KOPT-K1 (cell line): ENCODE results near the gene MUSK.
"Not testable (repeated sequence)": the region's sequence is repeated elsewhere in the genome, so short reads cannot be mapped to it uniquely, and the experiment has no call there.

Experiments
- H3K27ac ChIP-seq: fragments of 200-600 bp; sonication (generic); 2 replicates; pipeline ENCODE4 v1.5.1; 2016; ENCODE audit warnings: antibody characterized with exemption, mild to moderate bottlenecking, low read depth, low read length; ENCODE audit not compliant: poor library complexity, severe bottlenecking
- H3K36me3 ChIP-seq: fragments of 200-600 bp; sonication (generic); 2 replicates; pipeline ENCODE4 v1.5.1; 2017; ENCODE audit warnings: antibody characterized with exemption, mild to moderate bottlenecking, low read length, moderate library complexity; ENCODE audit not compliant: insufficient read depth
- H3K9me3 ChIP-seq: fragments of 200-600 bp; sonication (generic); 2 replicates; pipeline ENCODE4 v1.5.1; 2017; ENCODE audit warnings: antibody characterized with exemption, low read length, mild to moderate bottlenecking; ENCODE audit not compliant: insufficient read depth, poor library complexity, severe bottlenecking

MUSK gene

GRCh38 chr9:110659891-110660541 is 8.6 kb upstream of the MUSK start:
- Histone ChIP-seq H3K27ac (no peak overlapping the region), H3K36me3 (no peaks in the 10 kb centered on the region)

GRCh38 chr9:110669433-110669832 is 842 bp downstream of the MUSK start:
- Histone ChIP-seq H3K36me3 (no peaks in the 10 kb centered on the region), H3K27ac (no peak overlapping the region), H3K9me3 (no peaks in the 10 kb centered on the region)

More at GRCh38 chr9:110659891-110660541, 8.6 kb upstream of the MUSK start:
- H3K9me3 ChIP-seq = no peaks in the 10 kb centered on the region

GRCh38 chr9:110671849-110672248 is 3.3 kb downstream of the MUSK start:
- no peak overlapping the region for H3K27ac ChIP-seq
- H3K9me3 ChIP-seq = no peaks in the 10 kb centered on the region
- H3K36me3 ChIP-seq = no peaks in the 10 kb centered on the region

GRCh38 chr9:110672873-110673510 is 4.4 kb downstream of the MUSK start:
- Histone ChIP-seq H3K9me3 (no peaks in the 10 kb centered on the region), H3K27ac (no peak overlapping the region), H3K36me3 (no peaks in the 10 kb centered on the region)

- H3K27ac ChIP-seq = no peak overlapping the region
- H3K9me3 ChIP-seq = no peaks in the 10 kb centered on the region
- no peaks in the 10 kb centered on the region for H3K36me3 ChIP-seq
Measured at GRCh38 chr9:110687497-110687896, 18.9 kb downstream of the MUSK start.

GRCh38 chr9:110688329-110688728 is 19.7 kb downstream of the MUSK start:
- H3K9me3 ChIP-seq = no peaks in the 10 kb centered on the region
- H3K27ac ChIP-seq = no peak overlapping the region
- no peaks in the 10 kb centered on the region for H3K36me3 ChIP-seq

- H3K36me3 ChIP-seq = no peaks in the 10 kb centered on the region
- no peak overlapping the region for H3K27ac ChIP-seq
- no peaks in the 10 kb centered on the region for H3K9me3 ChIP-seq
Measured at GRCh38 chr9:110691002-110691549, 22.5 kb downstream of the MUSK start.

GRCh38 chr9:110695846-110696245 is 27.3 kb downstream of the MUSK start:
- not testable (repeated sequence) for H3K9me3 ChIP-seq, H3K27ac ChIP-seq, H3K36me3 ChIP-seq

GRCh38 chr9:110700953-110701352 is 32.4 kb downstream of the MUSK start:
- Histone ChIP-seq H3K9me3 (no peaks in the 10 kb centered on the region), H3K36me3 (no peaks in the 10 kb centered on the region), H3K27ac (no peak overlapping the region)

GRCh38 chr9:110703669-110704068 is 35.1 kb downstream of the MUSK start:
- Histone ChIP-seq H3K27ac (no peak overlapping the region), H3K9me3 (no peaks in the 10 kb centered on the region), H3K36me3 (no peaks in the 10 kb centered on the region)

- no peaks in the 10 kb centered on the region for H3K9me3 ChIP-seq
- no peaks in the 10 kb centered on the region for H3K36me3 ChIP-seq
- no peak overlapping the region for H3K27ac ChIP-seq
Measured at GRCh38 chr9:110707419-110707818, 38.8 kb downstream of the MUSK start.

- Histone ChIP-seq H3K36me3 (no peaks in the 10 kb centered on the region), H3K27ac (no peak overlapping the region), H3K9me3 (no peaks in the 10 kb centered on the region)
Measured at GRCh38 chr9:110710420-110710819, 41.8 kb downstream of the MUSK start.

- Histone ChIP-seq H3K27ac (no peak overlapping the region), H3K9me3 (no peaks in the 10 kb centered on the region), H3K36me3 (no peaks in the 10 kb centered on the region)
Measured at GRCh38 chr9:110712955-110713354, 44.4 kb downstream of the MUSK start.

- Histone ChIP-seq H3K27ac (no peak overlapping the region), H3K36me3 (no peaks in the 10 kb centered on the region), H3K9me3 (no peaks in the 10 kb centered on the region)
Measured at GRCh38 chr9:110714314-110714713, 45.7 kb downstream of the MUSK start.

GRCh38 chr9:110728058-110728457 is 59.5 kb downstream of the MUSK start:
- Histone ChIP-seq H3K27ac (no peak overlapping the region), H3K9me3 (no peaks in the 10 kb centered on the region)

GRCh38 chr9:110729641-110730040 is 61.0 kb downstream of the MUSK start:
- no peaks in the 10 kb centered on the region for H3K9me3 ChIP-seq
- no peak overlapping the region for H3K27ac ChIP-seq
- H3K36me3 ChIP-seq = no peaks in the 10 kb centered on the region

More at GRCh38 chr9:110728058-110728457, 59.5 kb downstream of the MUSK start:
- no peaks in the 10 kb centered on the region for H3K36me3 ChIP-seq
